GM23338 (cell line): ENCODE results near the gene CNNM4. TPM values are rescaled to one million over a fixed set of nuclear protein-coding genes. Genes with fewer than 3 reads are reported as not detected.

Experiments used
- ATAC-seq: fragments of 200-7000 bp; cut with Tn5 transposase; 3 replicates; pipeline ENCODE4 v1.9.1; 2020
- DNase-seq: peaks from one replicate; pipeline ENCODE4 v3.0.0-alpha.2; 2015; ENCODE audit warnings: low spot score
- H2AFZ ChIP-seq: fragments of 200-600 bp; sonication (generic); 2 replicates; pipeline ENCODE4 v1.8.0; 2016; ENCODE audit warnings: antibody characterized with exemption, mild to moderate bottlenecking, moderate library complexity
- H3F3A ChIP-seq: fragments of 200-600 bp; sonication (generic); replicated peaks from 2 replicates; pipeline ENCODE4 v1.8.0; 2017; ENCODE audit warnings: antibody characterized with exemption, mixed run types, low read depth
- H3K27ac ChIP-seq: fragments of 200-600 bp; sonication (generic); 2 replicates; pipeline ENCODE4 v1.6.1; 2016; ENCODE audit warnings: low read depth
- H3K27me3 ChIP-seq: fragments of 200-600 bp; sonication (generic); 2 replicates; pipeline ENCODE4 v1.8.0; 2016; ENCODE audit warnings: mild to moderate bottlenecking, mixed run types, moderate library complexity; ENCODE audit not compliant: insufficient read depth
- H3K36me3 ChIP-seq: fragments of 200-600 bp; sonication (generic); 2 replicates; pipeline ENCODE4 v1.8.0; 2016; ENCODE audit warnings: mild to moderate bottlenecking; ENCODE audit not compliant: insufficient read depth
- H3K4me1 ChIP-seq: fragments of 200-600 bp; sonication (generic); 2 replicates; pipeline ENCODE4 v1.8.0; 2016; ENCODE audit warnings: mild to moderate bottlenecking, moderate library complexity; ENCODE audit not compliant: insufficient read depth
- H3K4me2 ChIP-seq: fragments of 200-600 bp; sonication (generic); 2 replicates; pipeline ENCODE4 v1.7.1; 2017; ENCODE audit warnings: mixed run types
- H3K4me3 ChIP-seq: fragments of 200-600 bp; sonication (generic); 2 replicates; pipeline ENCODE4 v1.6.1; 2016; ENCODE audit warnings: mixed run types
- H3K79me2 ChIP-seq: fragments of 200-600 bp; sonication (generic); replicated peaks from 2 replicates; pipeline ENCODE4 v1.8.0; 2017; ENCODE audit warnings: mild to moderate bottlenecking; ENCODE audit not compliant: insufficient read depth
- H3K9me2 ChIP-seq: fragments of 200-600 bp; sonication (generic); 2 replicates; pipeline ENCODE4 v1.8.0; 2017; ENCODE audit not compliant: insufficient read depth
- H4K20me1 ChIP-seq: fragments of 200-600 bp; sonication (generic); replicated peaks from 2 replicates; pipeline ENCODE4 v1.8.0; 2017; ENCODE audit warnings: mild to moderate bottlenecking; ENCODE audit not compliant: insufficient read depth
- H3K27ac Mint-ChIP-seq: 2 replicates; pipeline ENCODE4 v1.8.0; 2020; ENCODE audit warnings: inconsistent platforms, mild to moderate bottlenecking, moderate library complexity, mixed read lengths
- H3K27me3 Mint-ChIP-seq: 3 replicates; pipeline ENCODE4 v1.8.0; 2022; ENCODE audit warnings: low read depth, mild to moderate bottlenecking, moderate library complexity, mixed read lengths, inconsistent platforms; ENCODE audit not compliant: insufficient read depth, poor library complexity
- H3K36me3 Mint-ChIP-seq: 3 replicates; pipeline ENCODE4 v1.8.0; 2021; ENCODE audit warnings: low read depth, mild to moderate bottlenecking, inconsistent platforms, moderate library complexity, mixed read lengths
- H3K4me1 Mint-ChIP-seq: 3 replicates; pipeline ENCODE4 v1.8.0; 2020; ENCODE audit warnings: mild to moderate bottlenecking, inconsistent platforms, mixed read lengths
- H3K4me3 Mint-ChIP-seq: 3 replicates; pipeline ENCODE4 v1.8.0; 2021; ENCODE audit warnings: moderate library complexity, mild to moderate bottlenecking, inconsistent platforms, mixed read lengths
- H3K9me3 Mint-ChIP-seq: 3 replicates; pipeline ENCODE4 v1.8.0; 2020; ENCODE audit warnings: moderate library complexity, mild to moderate bottlenecking, inconsistent platforms, mixed read lengths
- CREB1 ChIP-seq: fragments of 250-450 bp; sonication (Bioruptor Pico); IDR thresholded peaks from 2 replicates; pipeline ENCODE4 v1.5.0; 2020; ENCODE audit warnings: low read depth, mild to moderate bottlenecking, moderate library complexity
- EZH2 ChIP-seq: fragments of 200-600 bp; sonication (generic); IDR thresholded peaks from one replicate; pipeline ENCODE4 v1.8.0; 2017; ENCODE audit warnings: antibody characterized with exemption, mild to moderate bottlenecking, low read depth; ENCODE audit not compliant: unreplicated experiment
- JUNB ChIP-seq: IDR thresholded peaks from one replicate; pipeline ENCODE4 v1.6.1; 2016; ENCODE audit warnings: antibody characterized with exemption; ENCODE audit not compliant: unreplicated experiment
- NANOG ChIP-seq: IDR thresholded peaks from 2 replicates; pipeline ENCODE4 v1.6.1; 2016; ENCODE audit warnings: antibody characterized with exemption, borderline replicate concordance
- ZNF114 ChIP-seq: fragments of 250-450 bp; sonication (Bioruptor Pico); IDR thresholded peaks from 2 replicates; pipeline ENCODE4 v1.5.0; 2020; ENCODE audit warnings: mild to moderate bottlenecking, moderate library complexity
- ZNF331 ChIP-seq: fragments of 250-450 bp; sonication (Bioruptor Pico); IDR thresholded peaks from 2 replicates; pipeline ENCODE4 v1.5.0; 2020; ENCODE audit warnings: low read depth, mild to moderate bottlenecking, moderate library complexity
- polyA plus RNA-seq: library from polyadenylated mRNA; unstranded; fragments of >200 nt; fragmentation: Nextera tagmentation; extraction: Ambion mirVana; gene quantifications from 2 replicates; pipeline ENCODE4 v1.2.1, GENCODE V29; 2016
- total RNA-seq: library from RNA; depleted of rRNA; stranded (reverse); fragments of >200 nt; shearing (Covaris generic); gene quantifications from 2 replicates; pipeline ENCODE4 v1.2.3, GENCODE V29; 2014
- TF ChIP-seq, protein P1 (sequence below): fragments of 250-450 bp; sonication (Bioruptor Pico); IDR thresholded peaks from 2 replicates; pipeline ENCODE4 v1.5.0; 2020; ENCODE audit warnings: mild to moderate bottlenecking, moderate library complexity
- TF ChIP-seq, protein P2 (sequence below): IDR thresholded peaks from 2 replicates; pipeline ENCODE4 v1.6.1; 2016; ENCODE audit warnings: antibody characterized with exemption
- TF ChIP-seq, protein P3 (sequence below): IDR thresholded peaks from one replicate; pipeline ENCODE4 v1.6.1; 2018; ENCODE audit warnings: antibody characterized with exemption; ENCODE audit not compliant: unreplicated experiment
- TF ChIP-seq, protein P4 (sequence below), 2 experiments: fragments of 200-600 bp in 1 of 2; sonication (generic) in 1 of 2; conservative IDR thresholded peaks; 2 replicates each; pipeline versions ENCODE4 v1.5.1 to v1.6.1; 2016 to 2017; ENCODE audit warnings: antibody characterized with exemption in 2 of 2, low read depth in 2 of 2, mild to moderate bottlenecking in 2 of 2, moderate library complexity in 1 of 2

CNNM4 gene
- total and polyA plus RNA-seq, 2 experiments from 2014 or later, result 2.9 to 12.9 TPM

DNA sequence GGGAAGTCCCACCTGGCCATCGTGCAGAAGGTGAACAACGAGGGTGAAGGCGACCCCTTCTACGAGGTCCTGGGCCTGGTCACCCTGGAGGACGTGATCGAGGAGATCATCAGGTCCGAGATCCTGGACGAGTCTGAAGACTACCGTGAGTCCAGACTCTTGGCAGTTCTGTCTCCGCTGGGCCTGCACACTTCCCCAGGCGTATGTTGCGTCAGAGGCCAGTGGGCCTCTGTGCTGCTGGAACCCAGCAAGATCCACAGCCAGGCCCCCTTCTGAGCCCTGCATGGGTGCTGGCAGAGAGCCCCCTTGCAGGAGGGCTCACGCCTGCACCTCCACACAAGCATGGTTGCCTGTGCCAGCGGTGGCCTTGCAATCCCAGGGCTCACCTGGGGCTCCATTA lies 64.4 kb downstream of the CNNM4 start:
- ATAC-seq (no peak), DNase-seq (no peak)
- Histone ChIP-seq H3K9me2 (no peaks in the 10 kb centered on the region), H3K27me3 (no peaks in the 10 kb centered on the region), H4K20me1 (peaks cover 26% of the 10 kb centered on the region; the same call in 1 of the 2 replicates), H3K36me3 (peaks cover 8% of the 10 kb centered on the region; the same call in 1 of the 2 replicates), H3K79me2 (peaks cover 47% of the 10 kb centered on the region), H3K4me3 (no peak overlapping the region), H3K27ac (no peak overlapping the region), H3K4me2 (no peak overlapping the region), H3K4me1 (no peaks in the 10 kb centered on the region; the same call in 1 of the 2 replicates), H3F3A (no peaks in the 10 kb centered on the region), H2AFZ (no peak overlapping the region)
- no peak overlapping the region for H3K4me3 Mint-ChIP-seq
- no peak overlapping the region for H3K27ac Mint-ChIP-seq
- H3K36me3 Mint-ChIP-seq, result peaks cover 65% of the 10 kb centered on the region
- peaks cover 3% of the 10 kb centered on the region for H3K27me3 Mint-ChIP-seq
- H3K9me3 Mint-ChIP-seq, result no peaks in the 10 kb centered on the region
- TF ChIP-seq ZNF114 (CRISPR knock-in tag), result no peak
- TF ChIP-seq, protein P1, sequence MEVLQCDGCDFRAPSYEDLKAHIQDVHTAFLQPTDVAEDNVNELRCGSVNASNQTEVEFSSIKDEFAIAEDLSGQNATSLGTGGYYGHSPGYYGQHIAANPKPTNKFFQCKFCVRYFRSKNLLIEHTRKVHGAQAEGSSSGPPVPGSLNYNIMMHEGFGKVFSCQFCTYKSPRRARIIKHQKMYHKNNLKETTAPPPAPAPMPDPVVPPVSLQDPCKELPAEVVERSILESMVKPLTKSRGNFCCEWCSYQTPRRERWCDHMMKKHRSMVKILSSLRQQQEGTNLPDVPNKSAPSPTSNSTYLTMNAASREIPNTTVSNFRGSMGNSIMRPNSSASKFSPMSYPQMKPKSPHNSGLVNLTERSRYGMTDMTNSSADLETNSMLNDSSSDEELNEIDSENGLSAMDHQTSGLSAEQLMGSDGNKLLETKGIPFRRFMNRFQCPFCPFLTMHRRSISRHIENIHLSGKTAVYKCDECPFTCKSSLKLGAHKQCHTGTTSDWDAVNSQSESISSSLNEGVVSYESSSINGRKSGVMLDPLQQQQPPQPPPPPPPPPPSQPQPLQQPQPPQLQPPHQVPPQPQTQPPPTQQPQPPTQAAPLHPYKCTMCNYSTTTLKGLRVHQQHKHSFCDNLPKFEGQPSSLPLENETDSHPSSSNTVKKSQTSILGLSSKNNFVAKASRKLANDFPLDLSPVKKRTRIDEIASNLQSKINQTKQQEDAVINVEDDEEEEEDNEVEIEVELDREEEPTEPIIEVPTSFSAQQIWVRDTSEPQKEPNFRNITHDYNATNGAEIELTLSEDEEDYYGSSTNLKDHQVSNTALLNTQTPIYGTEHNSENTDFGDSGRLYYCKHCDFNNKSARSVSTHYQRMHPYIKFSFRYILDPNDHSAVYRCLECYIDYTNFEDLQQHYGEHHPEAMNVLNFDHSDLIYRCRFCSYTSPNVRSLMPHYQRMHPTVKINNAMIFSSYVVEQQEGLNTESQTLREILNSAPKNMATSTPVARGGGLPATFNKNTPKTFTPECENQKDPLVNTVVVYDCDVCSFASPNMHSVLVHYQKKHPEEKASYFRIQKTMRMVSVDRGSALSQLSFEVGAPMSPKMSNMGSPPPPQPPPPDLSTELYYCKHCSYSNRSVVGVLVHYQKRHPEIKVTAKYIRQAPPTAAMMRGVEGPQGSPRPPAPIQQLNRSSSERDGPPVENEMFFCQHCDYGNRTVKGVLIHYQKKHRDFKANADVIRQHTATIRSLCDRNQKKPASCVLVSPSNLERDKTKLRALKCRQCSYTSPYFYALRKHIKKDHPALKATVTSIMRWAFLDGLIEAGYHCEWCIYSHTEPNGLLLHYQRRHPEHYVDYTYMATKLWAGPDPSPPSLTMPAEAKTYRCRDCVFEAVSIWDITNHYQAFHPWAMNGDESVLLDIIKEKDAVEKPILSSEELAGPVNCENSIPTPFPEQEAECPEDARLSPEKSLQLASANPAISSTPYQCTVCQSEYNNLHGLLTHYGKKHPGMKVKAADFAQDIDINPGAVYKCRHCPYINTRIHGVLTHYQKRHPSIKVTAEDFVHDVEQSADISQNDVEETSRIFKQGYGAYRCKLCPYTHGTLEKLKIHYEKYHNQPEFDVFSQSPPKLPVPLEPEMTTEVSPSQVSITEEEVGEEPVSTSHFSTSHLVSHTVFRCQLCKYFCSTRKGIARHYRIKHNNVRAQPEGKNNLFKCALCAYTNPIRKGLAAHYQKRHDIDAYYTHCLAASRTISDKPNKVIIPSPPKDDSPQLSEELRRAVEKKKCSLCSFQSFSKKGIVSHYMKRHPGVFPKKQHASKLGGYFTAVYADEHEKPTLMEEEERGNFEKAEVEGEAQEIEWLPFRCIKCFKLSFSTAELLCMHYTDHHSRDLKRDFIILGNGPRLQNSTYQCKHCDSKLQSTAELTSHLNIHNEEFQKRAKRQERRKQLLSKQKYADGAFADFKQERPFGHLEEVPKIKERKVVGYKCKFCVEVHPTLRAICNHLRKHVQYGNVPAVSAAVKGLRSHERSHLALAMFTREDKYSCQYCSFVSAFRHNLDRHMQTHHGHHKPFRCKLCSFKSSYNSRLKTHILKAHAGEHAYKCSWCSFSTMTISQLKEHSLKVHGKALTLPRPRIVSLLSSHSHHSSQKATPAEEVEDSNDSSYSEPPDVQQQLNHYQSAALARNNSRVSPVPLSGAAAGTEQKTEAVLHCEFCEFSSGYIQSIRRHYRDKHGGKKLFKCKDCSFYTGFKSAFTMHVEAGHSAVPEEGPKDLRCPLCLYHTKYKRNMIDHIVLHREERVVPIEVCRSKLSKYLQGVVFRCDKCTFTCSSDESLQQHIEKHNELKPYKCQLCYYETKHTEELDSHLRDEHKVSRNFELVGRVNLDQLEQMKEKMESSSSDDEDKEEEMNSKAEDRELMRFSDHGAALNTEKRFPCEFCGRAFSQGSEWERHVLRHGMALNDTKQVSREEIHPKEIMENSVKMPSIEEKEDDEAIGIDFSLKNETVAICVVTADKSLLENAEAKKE (CRISPR knock-in tag), result no peak
- TF ChIP-seq, protein P2, sequence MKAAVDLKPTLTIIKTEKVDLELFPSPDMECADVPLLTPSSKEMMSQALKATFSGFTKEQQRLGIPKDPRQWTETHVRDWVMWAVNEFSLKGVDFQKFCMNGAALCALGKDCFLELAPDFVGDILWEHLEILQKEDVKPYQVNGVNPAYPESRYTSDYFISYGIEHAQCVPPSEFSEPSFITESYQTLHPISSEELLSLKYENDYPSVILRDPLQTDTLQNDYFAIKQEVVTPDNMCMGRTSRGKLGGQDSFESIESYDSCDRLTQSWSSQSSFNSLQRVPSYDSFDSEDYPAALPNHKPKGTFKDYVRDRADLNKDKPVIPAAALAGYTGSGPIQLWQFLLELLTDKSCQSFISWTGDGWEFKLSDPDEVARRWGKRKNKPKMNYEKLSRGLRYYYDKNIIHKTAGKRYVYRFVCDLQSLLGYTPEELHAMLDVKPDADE, result no peak
- no peak for TF ChIP-seq ZNF331 (CRISPR knock-in tag)
- TF ChIP-seq, protein P3, sequence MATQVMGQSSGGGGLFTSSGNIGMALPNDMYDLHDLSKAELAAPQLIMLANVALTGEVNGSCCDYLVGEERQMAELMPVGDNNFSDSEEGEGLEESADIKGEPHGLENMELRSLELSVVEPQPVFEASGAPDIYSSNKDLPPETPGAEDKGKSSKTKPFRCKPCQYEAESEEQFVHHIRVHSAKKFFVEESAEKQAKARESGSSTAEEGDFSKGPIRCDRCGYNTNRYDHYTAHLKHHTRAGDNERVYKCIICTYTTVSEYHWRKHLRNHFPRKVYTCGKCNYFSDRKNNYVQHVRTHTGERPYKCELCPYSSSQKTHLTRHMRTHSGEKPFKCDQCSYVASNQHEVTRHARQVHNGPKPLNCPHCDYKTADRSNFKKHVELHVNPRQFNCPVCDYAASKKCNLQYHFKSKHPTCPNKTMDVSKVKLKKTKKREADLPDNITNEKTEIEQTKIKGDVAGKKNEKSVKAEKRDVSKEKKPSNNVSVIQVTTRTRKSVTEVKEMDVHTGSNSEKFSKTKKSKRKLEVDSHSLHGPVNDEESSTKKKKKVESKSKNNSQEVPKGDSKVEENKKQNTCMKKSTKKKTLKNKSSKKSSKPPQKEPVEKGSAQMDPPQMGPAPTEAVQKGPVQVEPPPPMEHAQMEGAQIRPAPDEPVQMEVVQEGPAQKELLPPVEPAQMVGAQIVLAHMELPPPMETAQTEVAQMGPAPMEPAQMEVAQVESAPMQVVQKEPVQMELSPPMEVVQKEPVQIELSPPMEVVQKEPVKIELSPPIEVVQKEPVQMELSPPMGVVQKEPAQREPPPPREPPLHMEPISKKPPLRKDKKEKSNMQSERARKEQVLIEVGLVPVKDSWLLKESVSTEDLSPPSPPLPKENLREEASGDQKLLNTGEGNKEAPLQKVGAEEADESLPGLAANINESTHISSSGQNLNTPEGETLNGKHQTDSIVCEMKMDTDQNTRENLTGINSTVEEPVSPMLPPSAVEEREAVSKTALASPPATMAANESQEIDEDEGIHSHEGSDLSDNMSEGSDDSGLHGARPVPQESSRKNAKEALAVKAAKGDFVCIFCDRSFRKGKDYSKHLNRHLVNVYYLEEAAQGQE, result no peak
- TF ChIP-seq, protein P4, sequence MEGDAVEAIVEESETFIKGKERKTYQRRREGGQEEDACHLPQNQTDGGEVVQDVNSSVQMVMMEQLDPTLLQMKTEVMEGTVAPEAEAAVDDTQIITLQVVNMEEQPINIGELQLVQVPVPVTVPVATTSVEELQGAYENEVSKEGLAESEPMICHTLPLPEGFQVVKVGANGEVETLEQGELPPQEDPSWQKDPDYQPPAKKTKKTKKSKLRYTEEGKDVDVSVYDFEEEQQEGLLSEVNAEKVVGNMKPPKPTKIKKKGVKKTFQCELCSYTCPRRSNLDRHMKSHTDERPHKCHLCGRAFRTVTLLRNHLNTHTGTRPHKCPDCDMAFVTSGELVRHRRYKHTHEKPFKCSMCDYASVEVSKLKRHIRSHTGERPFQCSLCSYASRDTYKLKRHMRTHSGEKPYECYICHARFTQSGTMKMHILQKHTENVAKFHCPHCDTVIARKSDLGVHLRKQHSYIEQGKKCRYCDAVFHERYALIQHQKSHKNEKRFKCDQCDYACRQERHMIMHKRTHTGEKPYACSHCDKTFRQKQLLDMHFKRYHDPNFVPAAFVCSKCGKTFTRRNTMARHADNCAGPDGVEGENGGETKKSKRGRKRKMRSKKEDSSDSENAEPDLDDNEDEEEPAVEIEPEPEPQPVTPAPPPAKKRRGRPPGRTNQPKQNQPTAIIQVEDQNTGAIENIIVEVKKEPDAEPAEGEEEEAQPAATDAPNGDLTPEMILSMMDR (conservative IDR thresholded peaks at IDR 0.05; ENCODE audit: low read depth in 2 of 2), result no peak
- no peak for TF ChIP-seq EZH2
- TF ChIP-seq NANOG, result no peak
- TF ChIP-seq CREB1 (CRISPR knock-in tag), result no peak
- no peak for TF ChIP-seq JUNB
- H3K4me1 Mint-ChIP-seq, result peaks cover 13% of the 10 kb centered on the region
